GM21619 (cell line): ENCODE results near the gene CBX4.

Experiments
- ATAC-seq: cut with Tn5 transposase; IDR thresholded peaks from one replicate; pipeline ENCODE4 v1.9.1; 2021; ENCODE audit not compliant: unreplicated experiment

The CBX4 gene

GRCh38 chr17:79839356-79840268, at the start of gene CBX4:
Gene CBX4, minus strand, starts transcription at chr17:79839440. Its CDS starts 189 bp downstream, at chr17:79839251.
- peak; percentile 54 for ATAC-seq

DNA sequence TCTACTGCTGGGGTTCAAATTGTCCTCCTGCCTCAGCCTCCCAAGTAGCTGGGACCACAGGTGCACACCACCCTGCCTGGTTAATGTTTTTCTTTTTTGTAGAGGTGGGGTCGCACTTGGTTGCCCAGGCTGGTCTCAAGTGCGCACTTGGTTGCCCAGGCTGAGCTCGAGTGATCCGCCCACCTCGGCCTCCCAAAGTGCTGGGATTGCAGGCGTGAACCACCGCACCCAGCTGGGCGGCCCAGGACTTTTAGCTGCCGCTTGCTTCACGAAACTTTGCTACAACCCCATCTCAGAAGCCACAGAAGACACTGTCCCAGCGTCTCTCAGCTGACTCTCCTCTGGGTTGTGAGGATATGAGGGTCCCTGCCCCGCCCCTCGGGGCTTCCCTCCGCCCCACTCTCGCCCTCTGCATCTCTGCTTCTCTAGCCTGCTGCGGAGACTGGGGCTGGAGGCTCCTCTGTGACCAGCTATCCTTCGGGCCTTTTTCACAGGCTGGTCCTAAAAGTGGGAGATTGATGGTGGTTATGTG, 48.8 kb upstream of the CBX4 start:
- ATAC-seq = no peak

GRCh38 chr17:79887451-79887991, 48.3 kb upstream of the CBX4 start:
- no peak for ATAC-seq

DNA sequence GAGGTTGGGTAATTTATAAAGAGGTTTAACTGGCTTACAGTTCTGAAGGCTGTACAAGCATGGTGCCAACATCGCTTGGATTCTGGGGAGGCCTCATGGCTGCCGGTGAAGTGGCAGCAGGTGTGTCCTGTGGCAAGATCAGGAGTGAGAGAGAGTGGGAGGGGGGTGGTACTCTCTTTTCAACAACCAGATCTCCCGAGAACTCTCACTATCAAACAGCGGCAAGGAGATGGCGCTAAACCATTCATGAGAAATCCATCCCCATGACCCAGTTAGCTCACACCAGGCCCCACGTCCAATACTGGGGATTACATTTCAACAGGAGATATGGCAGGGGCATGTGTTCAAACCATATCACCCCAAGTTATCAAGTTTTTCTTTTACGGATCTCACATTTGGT, 44.0 kb upstream of the CBX4 start:
- no peak for ATAC-seq

DNA sequence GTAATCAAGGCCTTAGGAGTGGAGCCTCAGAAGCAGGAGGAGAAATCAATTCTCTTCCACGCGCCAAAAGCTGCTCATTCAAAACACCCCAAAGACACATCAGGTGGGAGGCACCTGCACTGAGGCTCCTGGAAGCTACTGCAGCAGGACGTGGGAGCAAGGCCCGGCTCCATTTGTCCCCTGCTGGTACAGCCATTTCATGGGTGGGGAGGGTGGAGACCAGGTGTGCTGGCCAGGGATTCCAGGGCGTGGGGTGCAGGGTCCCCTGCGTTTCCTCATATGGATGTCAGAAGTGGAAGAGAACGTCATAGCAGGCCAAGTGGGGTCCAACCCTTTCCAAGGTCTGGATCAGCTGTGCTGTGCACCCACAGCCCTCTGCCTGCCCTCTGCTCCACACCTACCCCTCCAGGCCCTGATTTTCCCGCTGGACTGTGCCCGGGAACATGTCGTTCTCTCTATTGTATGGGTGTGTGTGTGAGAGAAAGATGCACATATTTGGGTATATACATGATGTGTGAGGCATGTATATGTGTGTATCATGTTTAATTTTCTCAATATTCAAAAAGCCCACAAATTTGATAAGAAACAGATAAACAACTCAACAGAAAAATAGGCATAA, 39.2 kb upstream of the CBX4 start:
- ATAC-seq = no peak

GRCh38 chr17:79877041-79877440, 37.8 kb upstream of the CBX4 start:
- ATAC-seq = no peak

DNA sequence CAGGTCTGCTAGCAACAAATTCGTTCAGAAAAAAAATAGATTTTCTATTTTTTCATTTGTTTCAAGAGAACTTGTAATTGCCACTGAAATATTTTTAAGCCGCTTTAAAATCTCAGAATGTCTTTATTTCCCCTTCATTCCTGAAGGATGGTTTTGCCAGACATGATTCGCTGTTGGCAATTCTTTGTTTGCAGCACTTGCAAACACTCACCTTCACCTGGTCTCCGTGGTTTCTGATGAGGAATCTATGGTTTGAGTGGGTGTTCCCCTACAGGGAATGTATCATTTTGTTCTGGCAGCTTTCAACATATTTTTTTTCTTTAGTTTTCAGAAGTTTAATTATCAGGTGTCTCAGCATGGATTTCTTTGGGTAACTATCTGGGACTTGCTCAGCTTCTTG, 36.3 kb upstream of the CBX4 start:
- ATAC-seq = no peak

DNA sequence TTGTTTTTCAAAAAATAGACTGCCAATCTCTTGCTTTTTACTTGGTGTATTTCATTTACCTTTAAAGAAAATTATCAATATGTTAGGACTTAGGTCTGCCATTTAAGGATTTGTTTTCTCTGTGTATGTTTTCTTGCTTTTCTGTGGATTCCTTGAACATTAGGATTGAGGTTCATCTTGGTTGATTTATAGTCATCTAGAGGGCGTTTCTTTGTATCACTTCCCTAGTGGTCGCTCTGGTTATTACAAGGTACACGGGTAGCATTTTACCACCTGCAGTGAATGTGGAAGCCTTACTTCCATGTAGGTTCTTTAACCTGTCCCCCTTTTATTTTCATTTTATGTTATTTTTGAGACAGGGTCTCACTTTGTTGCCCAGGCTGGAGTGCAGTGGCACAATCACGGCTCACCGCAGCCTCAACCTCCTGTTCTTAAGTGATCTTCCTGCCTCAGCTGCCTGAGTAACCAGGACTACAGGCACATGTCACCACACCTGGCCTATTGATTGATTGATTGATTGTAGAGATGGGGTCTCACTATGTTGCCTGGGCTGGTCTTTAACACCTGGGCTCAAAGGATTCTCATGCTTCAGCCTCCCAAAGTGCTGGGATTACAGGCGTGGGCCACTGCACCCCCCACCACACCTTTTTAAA, 35.2 kb upstream of the CBX4 start:
- no peak for ATAC-seq

GRCh38 chr17:79873583-79873982, 34.3 kb upstream of the CBX4 start:
- no peak for ATAC-seq

DNA sequence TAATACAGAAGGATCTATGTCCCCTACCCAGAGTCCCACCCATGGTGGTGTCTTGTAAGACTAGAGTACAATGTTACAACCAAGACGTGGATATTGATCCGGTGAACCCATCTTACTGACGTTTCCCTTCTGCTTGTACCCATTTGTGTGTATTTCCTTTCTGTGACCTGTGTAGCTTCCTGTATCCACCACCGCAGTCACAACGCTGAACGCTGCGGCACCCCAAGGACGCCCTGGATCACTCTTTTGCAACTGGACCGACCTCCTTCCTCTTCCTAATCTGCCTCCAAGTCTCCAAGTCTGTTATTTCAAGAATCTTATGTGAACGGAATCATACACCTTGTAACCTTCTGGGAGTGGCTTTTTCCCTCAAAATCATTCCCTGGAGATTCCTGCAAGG, 33.5 kb upstream of the CBX4 start:
- no peak for ATAC-seq

- no peak for ATAC-seq
These were observed 31.9 kb upstream of the CBX4 start for GRCh38 chr17:79871131-79871530.

- no peak for ATAC-seq
These were observed 31.3 kb upstream of the CBX4 start for GRCh38 chr17:79870540-79870939.

DNA sequence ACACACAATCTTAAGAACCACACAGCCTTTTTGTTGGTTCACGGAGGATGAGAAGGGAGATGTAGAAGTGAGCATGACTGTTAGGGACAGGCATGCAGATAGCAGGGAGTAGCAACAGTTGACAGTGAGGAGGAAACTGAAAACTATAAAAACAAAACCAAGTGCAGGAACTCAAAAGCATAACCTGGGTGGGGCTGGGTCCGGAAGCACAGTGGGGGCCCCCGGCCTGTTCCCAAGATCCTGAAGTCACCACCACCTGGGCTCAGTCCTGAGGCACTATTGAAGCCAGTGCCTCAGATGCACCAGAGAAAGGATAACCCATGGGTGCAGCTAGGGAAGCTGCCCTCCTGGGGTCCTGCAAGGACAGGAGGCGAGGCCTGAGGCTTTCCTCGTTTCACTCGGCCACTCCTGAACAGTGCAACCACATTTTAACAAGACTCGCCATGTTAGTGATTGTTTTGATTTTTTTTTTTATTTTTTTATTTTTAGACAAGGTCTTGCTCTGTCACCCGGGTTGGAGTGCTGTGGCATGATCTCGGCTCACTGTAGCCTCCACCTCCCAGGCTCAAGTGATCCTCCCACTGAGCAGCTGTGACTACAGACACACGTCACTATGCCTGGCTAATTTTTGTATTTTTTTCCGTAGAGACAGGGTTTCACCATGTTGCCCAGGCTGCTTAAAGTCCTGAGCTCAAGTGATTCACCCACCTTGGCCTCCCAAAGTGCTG, 27.7 kb upstream of the CBX4 start:
- no peak for ATAC-seq

DNA sequence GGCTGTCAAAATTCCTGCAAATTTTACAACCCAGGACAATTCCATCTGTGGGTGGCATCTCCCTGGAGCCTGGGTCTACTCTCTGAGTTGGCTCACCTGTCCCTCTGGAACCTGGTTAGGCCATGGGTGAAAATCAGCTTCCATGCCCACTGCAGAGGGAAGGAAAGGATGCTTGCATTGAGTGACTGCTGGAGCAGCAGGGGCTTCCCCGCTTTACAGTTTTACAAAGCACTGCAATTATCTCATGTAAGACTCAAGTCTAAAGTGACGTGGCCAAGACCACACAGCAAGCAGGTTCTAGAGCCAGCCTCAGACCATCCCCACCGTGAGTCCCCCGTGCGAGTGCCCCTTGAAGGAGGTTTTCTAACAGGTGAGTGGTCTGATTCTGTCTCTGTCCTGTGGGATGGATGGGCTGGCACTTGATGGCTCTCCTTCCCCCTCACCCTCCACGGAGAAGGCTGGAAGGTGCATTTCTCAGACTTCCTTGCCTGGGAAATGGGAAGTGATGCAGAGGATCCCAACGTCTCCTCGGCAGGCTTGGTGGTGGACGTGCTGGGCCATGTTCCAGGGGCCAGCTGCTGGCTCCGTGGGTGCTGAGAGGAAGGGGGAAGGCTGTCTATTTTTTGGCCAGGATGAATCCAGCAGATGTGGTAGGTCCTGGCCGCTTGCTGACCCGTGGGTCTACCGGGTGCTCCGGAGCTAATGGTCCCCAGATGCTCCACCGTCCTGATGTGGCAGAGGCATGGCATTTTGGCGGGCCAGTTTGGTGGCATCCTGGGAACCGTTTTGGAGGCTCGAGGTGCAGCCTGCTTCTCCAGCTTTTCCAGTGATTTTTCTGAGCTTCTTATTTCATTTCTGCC, 26.3 kb upstream of the CBX4 start:
- no peak for ATAC-seq

GRCh38 chr17:79864617-79865250, 25.5 kb upstream of the CBX4 start:
- ATAC-seq = no peak

GRCh38 chr17:79864147-79864546, 24.9 kb upstream of the CBX4 start:
- ATAC-seq = no peak

- no peak for ATAC-seq
These were observed 23.7 kb upstream of the CBX4 start for GRCh38 chr17:79862771-79863440.

GRCh38 chr17:79862238-79862637, 23.0 kb upstream of the CBX4 start:
- no peak for ATAC-seq
